Activated naive CD8-positive, alpha-beta T cell treated with anti-CD3 and anti-CD28 coated beads, Interleukin-2, amount 10 ng/mL, durations not matched to agents 7 days and 5 days (primary cell): ENCODE data around the gene ZYG11A. TPM values are rescaled to one million over a fixed set of nuclear protein-coding genes. Genes with fewer than 3 reads are reported as not detected.
"Not testable (repeated sequence)": the region's sequence is repeated elsewhere in the genome, so short reads cannot be mapped to it uniquely, and the experiment has no call there.

Experiments
- ATAC-seq: fragments of 150-1000 bp; cut with Tn5 transposase; one replicate; pipeline ENCODE4 v1.10.0; 2021; ENCODE audit warnings: low read depth, moderate library complexity
- POLR2A ChIA-PET: fragments of 350-600 bp; sonication (Branson Sonifier 250); formaldehyde crosslinking; loops from one replicate; lab custom pipeline; 2021; ENCODE audit warnings: antibody characterized with exemption; lab: Charles Lee
- DNase-seq: peaks from one replicate; pipeline ENCODE4 v3.0.0; 2021
- H3K27ac Mint-ChIP-seq: one replicate; pipeline ENCODE4 v1.8.0; 2022; ENCODE audit warnings: mild to moderate bottlenecking, mixed read lengths
- H3K27me3 Mint-ChIP-seq: one replicate; pipeline ENCODE4 v1.8.0; 2022; ENCODE audit warnings: mild to moderate bottlenecking, moderate library complexity, mixed read lengths
- H3K36me3 Mint-ChIP-seq: one replicate; pipeline ENCODE4 v1.8.0; 2021; ENCODE audit warnings: mild to moderate bottlenecking, mixed read lengths
- H3K4me1 Mint-ChIP-seq: one replicate; pipeline ENCODE4 v1.8.0; 2021; ENCODE audit warnings: mixed read lengths
- H3K4me3 Mint-ChIP-seq: one replicate; pipeline ENCODE4 v1.8.0; 2022; ENCODE audit warnings: mild to moderate bottlenecking, moderate library complexity, mixed read lengths
- H3K9me3 Mint-ChIP-seq: one replicate; pipeline ENCODE4 v1.8.0; 2021; ENCODE audit warnings: mixed read lengths
- total RNA-seq, 2 experiments: library from RNA; stranded (reverse); gene quantifications; one replicate each; pipeline ENCODE4 v1.2.3, GENCODE V29; 2021

Gene ZYG11A
- total RNA-seq, result under 1 TPM; 0.08 to 0.09 TPM

DNA sequence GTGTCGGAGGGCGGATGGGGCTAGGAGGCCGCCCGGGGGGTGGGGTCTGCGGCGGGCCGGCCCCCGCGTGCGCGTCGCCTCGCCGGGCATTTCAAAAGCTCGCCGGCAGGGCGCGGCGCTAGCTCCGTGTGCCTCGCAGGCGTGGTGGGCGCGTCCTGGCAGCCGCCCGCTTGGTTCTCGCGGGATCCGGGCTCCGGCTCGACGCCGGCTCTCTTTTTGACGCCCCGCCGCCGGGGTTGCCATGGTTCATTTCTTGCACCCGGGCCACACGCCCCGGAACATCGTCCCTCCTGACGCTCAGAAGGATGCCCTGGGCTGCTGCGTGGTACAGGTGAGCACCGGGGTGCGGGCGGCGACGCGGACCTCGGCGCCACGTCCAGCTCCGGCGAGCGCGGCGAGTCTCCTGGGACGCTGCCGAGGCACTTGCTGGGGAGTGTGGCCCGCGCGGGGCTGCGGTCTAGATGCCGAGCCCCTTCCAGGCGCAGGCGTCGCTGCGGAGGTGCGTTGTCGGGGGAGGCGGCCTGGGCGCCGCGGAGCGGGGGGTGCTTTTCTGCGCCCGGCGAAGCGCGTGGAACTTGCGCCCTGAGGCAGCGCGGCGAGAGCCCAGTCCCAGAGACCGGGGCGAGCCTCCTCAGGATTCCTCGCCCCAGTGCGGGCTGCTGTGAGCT, at the start of gene ZYG11A:
Gene ZYG11A, plus strand, starts transcription at position 118 of the 668 bp plus-strand sequence. Its CDS starts 124 bp downstream, at position 242.
- Mint-ChIP-seq H3K27ac (no peak within 1 kb of the TSS), H3K36me3 (no peaks in the 10 kb centered on the region), H3K27me3 (peaks cover 33% of the 10 kb centered on the region), H3K9me3 (no peaks in the 10 kb centered on the region), H3K4me3 (peak within 1 kb of the TSS; percentile 70), H3K4me1 (peaks cover 3% of the 10 kb centered on the region)
- DNase-seq (peak; percentile 87), ATAC-seq (peak; percentile 97)
- POLR2A ChIA-PET, result interaction anchor here (0.7 to 1.6 kb wide), 3 partner anchors 11 to 79 kb away, joined by 3 to 5 read pairs (median 3); partner anchors contain the start of gene ECHDC2

DNA sequence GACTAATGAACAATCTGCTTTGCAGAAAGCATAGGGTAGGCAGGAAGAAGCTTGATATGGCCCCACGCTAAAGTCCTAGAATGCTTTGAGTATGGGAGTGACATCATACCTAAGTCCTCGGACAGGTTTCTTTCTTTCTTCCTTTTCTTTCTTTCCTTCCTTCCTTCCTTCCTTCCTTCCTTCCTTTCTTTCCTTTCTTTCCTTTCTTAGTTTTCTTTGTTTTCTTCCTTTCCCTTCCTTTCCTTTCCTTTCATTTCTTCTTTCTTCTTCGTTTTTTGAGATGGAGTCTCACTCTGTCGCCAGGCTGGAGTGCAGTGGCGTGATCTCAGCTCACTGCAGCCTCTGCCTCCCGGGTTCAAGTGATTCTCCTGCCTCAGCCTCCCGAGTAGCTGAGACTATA, 48.8 kb upstream of the ZYG11A start:
- not testable (repeated sequence) for H3K9me3 Mint-ChIP-seq, H3K4me3 Mint-ChIP-seq, H3K36me3 Mint-ChIP-seq, H3K27ac Mint-ChIP-seq, DNase-seq, H3K4me1 Mint-ChIP-seq, H3K27me3 Mint-ChIP-seq, ATAC-seq
- POLR2A ChIA-PET, result interaction anchor here (0.6 kb wide), 1 partner anchor 366 kb away, joined by 3 read pairs; no protein-coding TSS in a partner anchor

DNA sequence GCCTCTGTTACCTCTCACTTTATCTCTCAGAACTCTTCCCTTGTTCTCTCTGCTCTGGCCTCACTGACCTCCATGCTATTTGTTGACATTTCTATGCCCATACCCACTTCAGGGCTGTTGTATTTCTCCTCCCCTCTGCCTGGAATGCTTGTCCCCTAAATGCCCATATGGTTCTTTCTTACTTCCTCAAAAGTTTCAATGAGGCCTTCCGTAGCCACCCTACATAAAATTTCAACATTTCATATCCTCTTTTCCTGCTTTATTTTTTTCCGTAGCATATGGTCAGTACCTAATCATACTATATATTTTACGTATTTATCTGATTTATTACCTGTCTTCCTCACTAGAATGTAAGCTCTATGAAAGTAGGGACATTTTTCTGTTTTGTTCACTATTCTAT, 47.1 kb upstream of the ZYG11A start:
- Mint-ChIP-seq H3K27ac (no peak overlapping the region), H3K4me3 (no peak overlapping the region), H3K9me3 (no peaks in the 10 kb centered on the region), H3K4me1 (no peaks in the 10 kb centered on the region), H3K36me3 (peaks cover 3% of the 10 kb centered on the region), H3K27me3 (no peaks in the 10 kb centered on the region)
- DNase-seq (no peak), ATAC-seq (no peak)
- POLR2A ChIA-PET, result no interaction called here

DNA sequence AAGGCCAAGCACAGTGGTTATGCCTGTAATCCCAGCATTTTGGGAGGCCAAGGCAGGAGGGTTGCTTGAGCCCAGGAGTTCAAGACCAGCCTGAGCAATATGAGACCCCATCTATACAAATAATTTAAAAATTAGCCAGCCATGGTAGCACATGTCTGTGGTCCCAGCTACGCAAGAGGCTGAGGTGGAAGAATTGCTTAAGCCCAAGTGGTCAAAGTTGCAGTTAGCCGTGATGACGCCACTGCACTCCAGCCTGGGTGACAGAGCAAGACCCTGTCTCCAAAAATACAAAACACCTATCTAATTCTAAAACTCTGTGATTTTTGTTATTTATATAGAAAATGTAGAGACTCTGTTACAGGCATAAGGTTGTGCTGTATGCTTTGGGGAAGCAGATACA, 44.2 kb upstream of the ZYG11A start:
- no peak for ATAC-seq
- no peak overlapping the region for H3K4me3 Mint-ChIP-seq
- no peak for DNase-seq

DNA sequence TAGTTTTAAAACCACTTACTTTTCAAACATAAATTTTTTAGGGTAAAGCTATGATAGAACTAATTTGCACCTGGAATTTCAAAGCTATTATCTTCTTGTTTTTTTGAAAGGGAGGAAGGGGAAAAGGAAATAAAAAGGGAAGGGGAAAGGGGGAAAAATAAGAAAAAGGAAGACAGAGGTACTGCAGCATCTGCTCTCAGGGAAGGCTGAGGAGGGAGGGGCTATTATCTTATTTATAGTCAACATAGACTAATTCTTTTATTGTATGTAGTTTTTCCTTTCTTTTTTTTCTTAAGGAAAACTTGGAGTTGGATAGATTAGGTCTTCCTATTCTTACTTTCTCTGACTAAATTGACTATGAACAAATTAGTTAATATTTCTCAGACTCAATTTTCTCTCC, 41.5 kb upstream of the ZYG11A start:
- Mint-ChIP-seq H3K4me3 (no peak overlapping the region), H3K27ac (no peak overlapping the region), H3K36me3 (peaks cover 3% of the 10 kb centered on the region), H3K27me3 (no peaks in the 10 kb centered on the region), H3K9me3 (no peaks in the 10 kb centered on the region), H3K4me1 (no peaks in the 10 kb centered on the region)
- POLR2A ChIA-PET, result no interaction called here
- ATAC-seq (no peak), DNase-seq (no peak)

More for the DNA sequence above, 44.2 kb upstream of the ZYG11A start:
- Mint-ChIP-seq H3K36me3 (peaks cover 3% of the 10 kb centered on the region), H3K4me1 (no peaks in the 10 kb centered on the region), H3K9me3 (no peaks in the 10 kb centered on the region), H3K27me3 (no peaks in the 10 kb centered on the region), H3K27ac (no peak overlapping the region)
- POLR2A ChIA-PET, result no interaction called here

DNA sequence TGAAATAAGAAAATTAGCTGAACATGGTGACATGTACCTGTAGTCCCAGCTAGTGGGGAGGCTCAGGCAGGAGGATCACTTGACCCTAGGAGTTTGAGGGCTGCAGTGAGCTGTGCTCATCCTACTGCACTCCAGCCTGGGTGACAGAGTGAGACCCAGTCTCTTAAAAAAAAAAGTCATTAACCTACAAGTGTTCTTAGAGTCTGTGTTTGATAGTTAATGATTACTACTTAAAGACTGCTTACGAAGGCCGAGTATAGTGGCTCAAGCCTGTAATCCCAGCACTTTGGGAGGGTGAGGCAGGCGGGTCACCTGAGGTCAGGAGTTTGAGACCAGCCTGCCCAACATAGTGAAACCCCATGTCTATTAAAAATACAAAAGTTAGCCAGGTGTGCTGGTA, 38.5 kb upstream of the ZYG11A start:
- DNase-seq, H3K27me3 Mint-ChIP-seq, H3K27ac Mint-ChIP-seq, H3K36me3 Mint-ChIP-seq, H3K4me1 Mint-ChIP-seq, H3K9me3 Mint-ChIP-seq, POLR2A ChIA-PET, ATAC-seq, H3K4me3 Mint-ChIP-seq: not testable (repeated sequence)

DNA sequence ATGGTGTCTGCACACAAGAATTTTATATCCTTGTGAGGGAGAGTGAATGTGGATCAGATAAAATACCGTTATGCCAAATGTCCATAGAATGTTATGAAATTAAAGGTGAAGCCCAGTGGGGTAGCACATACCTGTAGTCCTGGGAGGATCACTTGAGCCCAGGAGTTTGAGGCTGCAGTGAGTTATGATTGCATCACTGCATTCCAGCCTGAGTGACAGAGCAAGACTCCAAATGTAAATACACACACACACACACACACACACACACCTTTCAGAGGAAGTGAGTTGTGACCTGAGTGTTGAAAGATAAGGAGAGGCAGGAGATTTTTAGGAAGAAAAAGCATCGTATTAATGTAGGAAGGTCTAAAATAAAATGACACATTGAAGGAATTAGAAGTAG, 28.1 kb upstream of the ZYG11A start:
- Mint-ChIP-seq H3K9me3 (no peaks in the 10 kb centered on the region), H3K27me3 (no peaks in the 10 kb centered on the region), H3K27ac (no peak overlapping the region), H3K36me3 (peaks cover 4% of the 10 kb centered on the region), H3K4me1 (no peaks in the 10 kb centered on the region), H3K4me3 (no peak overlapping the region)
- POLR2A ChIA-PET, result no interaction called here
- ATAC-seq (no peak), DNase-seq (no peak)

DNA sequence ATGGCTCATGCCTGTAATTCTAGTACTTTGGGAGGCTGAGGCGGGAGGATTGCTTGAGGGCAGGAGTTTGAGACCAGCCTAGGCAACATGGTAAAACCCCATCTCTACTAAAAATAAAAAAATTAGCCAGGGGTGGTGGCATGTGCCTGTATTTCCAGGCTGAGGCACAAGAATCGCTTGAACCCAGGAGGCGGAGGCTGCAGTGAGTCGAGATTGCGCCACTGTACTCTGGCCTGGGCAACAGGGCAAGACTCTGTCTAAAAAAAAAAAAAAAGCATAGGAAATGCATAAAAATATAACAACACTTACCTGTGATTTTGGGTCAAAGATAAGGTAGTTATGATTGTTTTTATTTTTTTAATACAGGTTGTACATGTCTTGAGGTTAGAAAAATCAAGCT, 21.7 kb upstream of the ZYG11A start:
- ATAC-seq, H3K27me3 Mint-ChIP-seq, H3K4me3 Mint-ChIP-seq, H3K36me3 Mint-ChIP-seq, DNase-seq, POLR2A ChIA-PET, H3K4me1 Mint-ChIP-seq, H3K27ac Mint-ChIP-seq, H3K9me3 Mint-ChIP-seq: not testable (repeated sequence)

DNA sequence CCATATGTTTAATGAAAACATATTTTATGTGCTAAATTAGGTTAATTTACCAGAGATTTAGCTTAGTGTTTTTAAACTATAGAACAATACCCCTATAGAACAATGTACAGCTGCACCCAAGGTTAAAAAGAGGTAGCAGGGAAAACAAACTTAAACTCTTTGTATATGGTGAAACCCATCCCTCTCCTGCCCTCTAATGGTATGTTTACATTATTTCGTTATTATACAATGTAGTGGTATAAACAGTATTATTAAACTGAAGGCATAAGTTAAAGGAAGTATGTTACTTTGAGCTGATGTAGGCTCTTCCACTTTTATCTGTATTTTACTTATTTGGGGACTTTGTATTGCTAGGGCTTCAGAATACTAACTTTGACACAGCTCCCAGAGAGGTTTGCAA, 16.7 kb upstream of the ZYG11A start:
- no peaks in the 10 kb centered on the region for H3K4me1 Mint-ChIP-seq
- DNase-seq, result no peak
- no peaks in the 10 kb centered on the region for H3K27me3 Mint-ChIP-seq
- peak; percentile 42 for ATAC-seq
- H3K4me3 Mint-ChIP-seq, result no peak overlapping the region
- H3K9me3 Mint-ChIP-seq, result no peaks in the 10 kb centered on the region
- H3K36me3 Mint-ChIP-seq, result no peaks in the 10 kb centered on the region
- no peak overlapping the region for H3K27ac Mint-ChIP-seq
- POLR2A ChIA-PET, result no interaction called here

DNA sequence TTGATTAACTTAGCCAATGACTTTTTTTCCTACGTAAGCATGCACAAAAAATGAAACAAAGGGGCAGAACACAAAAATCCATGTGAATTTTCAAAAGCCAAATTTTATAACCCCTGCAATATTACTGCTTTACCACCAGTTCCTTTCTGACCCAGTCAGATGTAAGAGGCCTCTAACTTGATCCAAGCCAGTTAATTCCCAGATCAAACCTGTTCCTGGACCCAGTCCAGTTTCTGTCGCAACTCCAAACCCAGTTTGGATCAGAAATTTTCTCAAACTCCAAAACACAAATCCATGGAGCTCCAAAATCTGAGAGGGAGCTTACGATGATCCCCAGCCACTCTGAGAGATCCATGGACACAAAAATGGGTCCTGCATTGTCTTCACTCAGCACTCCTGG, 7.8 kb upstream of the ZYG11A start:
- DNase-seq (no peak), ATAC-seq (no peak)
- H3K4me3 Mint-ChIP-seq, result no peak overlapping the region
- peaks cover 9% of the 10 kb centered on the region for H3K27me3 Mint-ChIP-seq
- H3K9me3 Mint-ChIP-seq, result no peaks in the 10 kb centered on the region
- POLR2A ChIA-PET, result no interaction called here
- no peak overlapping the region for H3K27ac Mint-ChIP-seq
- no peaks in the 10 kb centered on the region for H3K4me1 Mint-ChIP-seq
- no peaks in the 10 kb centered on the region for H3K36me3 Mint-ChIP-seq

DNA sequence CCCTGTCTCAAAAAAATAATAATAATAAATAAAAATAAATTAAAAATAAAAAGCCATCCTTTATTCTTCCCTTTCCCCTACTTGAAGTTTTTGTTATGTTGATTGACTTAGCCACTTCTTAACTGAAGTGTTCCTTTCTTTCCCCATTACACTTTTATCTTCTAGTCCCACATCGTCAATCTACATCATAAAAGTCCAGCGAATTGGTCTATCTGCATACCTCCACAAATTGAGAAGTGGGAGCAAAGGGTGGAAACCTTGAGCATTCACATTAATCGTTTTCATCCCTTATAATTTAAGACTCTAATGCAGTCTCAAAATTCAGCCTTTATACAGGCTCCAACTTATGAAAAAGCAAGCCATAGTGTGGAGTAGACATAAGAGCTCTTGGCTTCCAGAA, 6.5 kb upstream of the ZYG11A start:
- Mint-ChIP-seq H3K36me3 (no peaks in the 10 kb centered on the region), H3K27ac (no peak overlapping the region), H3K27me3 (peaks cover 9% of the 10 kb centered on the region), H3K4me3 (no peak overlapping the region), H3K9me3 (no peaks in the 10 kb centered on the region), H3K4me1 (no peaks in the 10 kb centered on the region)
- ATAC-seq, result no peak
- POLR2A ChIA-PET, result no interaction called here
- DNase-seq, result no peak

DNA sequence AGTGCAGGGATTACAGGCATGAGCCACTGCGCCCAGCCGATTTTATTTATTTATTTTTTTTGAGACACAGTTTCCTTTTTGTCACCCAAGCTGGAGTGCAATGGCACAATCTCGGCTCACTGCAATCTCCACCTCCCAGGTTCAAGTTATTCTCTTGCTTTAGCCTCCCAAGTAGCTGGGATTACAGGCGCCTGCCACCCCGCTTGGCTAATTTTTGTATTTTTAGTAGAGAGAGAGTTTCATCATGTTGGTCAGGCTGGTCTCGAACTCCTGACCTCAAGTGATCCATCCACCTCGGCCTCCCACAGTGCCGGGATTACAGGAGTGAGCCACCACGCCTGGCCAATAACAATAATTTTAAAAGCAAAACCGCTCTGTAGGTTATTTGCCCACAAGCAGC, 3.4 kb upstream of the ZYG11A start:
- H3K9me3 Mint-ChIP-seq, H3K4me3 Mint-ChIP-seq, DNase-seq, ATAC-seq, H3K4me1 Mint-ChIP-seq, H3K27ac Mint-ChIP-seq, H3K36me3 Mint-ChIP-seq, POLR2A ChIA-PET: not testable (repeated sequence)
- H3K27me3 Mint-ChIP-seq, result peaks cover 22% of the 10 kb centered on the region

DNA sequence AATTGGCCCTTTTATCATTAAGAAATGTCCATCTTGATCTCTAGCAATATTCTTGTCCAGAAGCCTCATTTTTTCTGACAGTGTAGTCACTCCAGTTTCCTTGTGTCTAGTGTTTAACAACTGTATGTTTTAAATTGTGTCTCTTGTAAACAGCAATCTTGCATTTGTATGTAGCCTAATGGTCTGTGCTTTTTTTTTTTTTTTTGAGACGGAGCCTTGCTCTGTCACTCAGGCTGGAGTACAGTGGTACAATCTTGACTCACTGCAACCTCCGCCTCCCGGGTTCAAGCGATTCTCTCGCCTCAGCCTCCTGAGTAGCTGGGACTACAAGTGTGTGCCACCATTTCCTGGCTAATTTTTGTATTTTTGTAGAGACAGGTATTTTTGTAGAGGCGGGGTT, 2.6 kb downstream of the ZYG11A start:
- peaks cover 33% of the 10 kb centered on the region for H3K27me3 Mint-ChIP-seq
- H3K9me3 Mint-ChIP-seq, DNase-seq, POLR2A ChIA-PET, ATAC-seq, H3K36me3 Mint-ChIP-seq, H3K4me1 Mint-ChIP-seq, H3K27ac Mint-ChIP-seq, H3K4me3 Mint-ChIP-seq: not testable (repeated sequence)

DNA sequence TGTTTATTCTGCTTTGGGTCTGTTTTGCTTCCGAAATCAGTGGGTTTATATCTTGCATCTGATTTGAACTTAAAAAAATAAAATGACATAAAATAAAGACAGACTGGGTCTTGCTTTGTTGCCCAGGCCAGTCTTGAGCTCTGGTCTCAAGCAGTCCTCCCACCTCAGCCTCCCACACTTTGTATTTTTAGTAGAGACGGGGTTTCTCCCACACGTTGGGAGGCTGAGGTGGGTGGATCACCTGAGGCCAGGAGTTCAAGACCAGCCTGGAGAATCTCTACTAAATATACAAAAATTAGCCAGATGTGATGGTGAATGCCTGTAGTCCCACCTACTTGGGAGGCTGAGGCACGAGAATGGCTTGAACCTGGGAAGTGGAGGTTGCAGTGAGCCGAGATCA, 5.9 kb downstream of the ZYG11A start:
- Mint-ChIP-seq H3K4me1 (peaks cover 1% of the 10 kb centered on the region), H3K36me3 (no peaks in the 10 kb centered on the region), H3K27ac (no peak overlapping the region), H3K4me3 (no peak overlapping the region), H3K27me3 (peaks cover 32% of the 10 kb centered on the region), H3K9me3 (no peaks in the 10 kb centered on the region)
- DNase-seq (no peak), ATAC-seq (no peak)
- POLR2A ChIA-PET, result no interaction called here
